ENCODE measurements around the gene STK38L. TPM values are rescaled to one million over a fixed set of nuclear protein-coding genes. Genes with fewer than 3 reads are reported as not detected.

The STK38L gene
- total and polyA plus RNA-seq, 9 of the 15 experiments (the other 6 are each of a cell fraction or from before 2014, with no cell fraction given), result 2.6 to 10.7 (median 6.9) TPM

- no peak for TF ChIP-seq SREBF1 (IDR thresholded peaks at IDR 0.05; ENCODE audit: borderline replicate concordance, low read depth, low read length)
- TF ChIP-seq DACH1 (IDR thresholded peaks at IDR 0.05; ENCODE audit: partially characterized antibody), result no peak
- TF ChIP-seq ZFPM2 (CRISPR knock-in tag; IDR thresholded peaks at IDR 0.05), result no peak
- peak; percentile 51; the same call in 1 of the 2 replicates for TF ChIP-seq JUN (IDR thresholded peaks at IDR 0.05; ENCODE audit: borderline replicate concordance, low read depth, low read length)
- TF ChIP-seq JUN (CRISPR knock-in tag; IDR thresholded peaks at IDR 0.05; ENCODE audit: borderline replicate concordance), result no peak
- 0 out of 4 replicates have a peak, but pooled peaks of 1 of the 2 experiments have one; percentile 45 for TF ChIP-seq SRF (CRISPR knock-in tag; IDR thresholded peaks at IDR 0.05)
- peak; percentile 28; the same call in 1 of the 2 replicates for TF ChIP-seq STAT5A (IDR thresholded peaks at IDR 0.05; ENCODE audit: borderline replicate concordance, low read length)
- peak; percentile 29; the same call in 1 of the 2 replicates for TF ChIP-seq ATF3 (IDR thresholded peaks at IDR 0.05)
- no peak for TF ChIP-seq ATF3 (CRISPR knock-in tag; conservative IDR thresholded peaks at IDR 0.05)
- TF ChIP-seq ZSCAN29 (IDR thresholded peaks at IDR 0.05), result no peak
- TF ChIP-seq JUND (IDR thresholded peaks at IDR 0.05; ENCODE audit: borderline replicate concordance, low read depth, low read length), result peak; percentile 80
- TF ChIP-seq JUND (tag; IDR thresholded peaks at IDR 0.05; ENCODE audit: borderline replicate concordance, low read depth, low read length), result peak; percentile 68; the same call in 1 of the 3 replicates
- TF ChIP-seq ZNF778 (CRISPR knock-in tag; IDR thresholded peaks at IDR 0.05), result no peak
- TF ChIP-seq RBM25 (IDR thresholded peaks at IDR 0.05; ENCODE audit: low read depth, low read length, severe bottlenecking), result peak; percentile 6
- 0 out of 2 replicates have a peak, but pooled peaks have one; percentile 33 for TF ChIP-seq SMARCA4 (IDR thresholded peaks at IDR 0.05)
- no peak for TF ChIP-seq ZNF644 (tag; IDR thresholded peaks at IDR 0.05; ENCODE audit: low read depth)
- TF ChIP-seq CEBPG (CRISPR knock-in tag; IDR thresholded peaks at IDR 0.05), result no peak
- peak in 1 of 2 experiments; percentile 50; a peak in 2 of 4 replicates for TF ChIP-seq CEBPG (tag; conservative IDR thresholded peaks at IDR 0.05 in 1 of 2, IDR thresholded peaks at IDR 0.05 in 1 of 2)
Observed at GRCh38 chr12:27331291-27331926, 87.3 kb downstream of the STK38L start (continued).

Data from K562 (cell line).